Central memory CD4-positive, alpha-beta T cell (primary cell): Measurements from ENCODE around the gene KASH5.
A peak's percentile ranks its signal among the peaks of the same experiment; 100 is the strongest.

ENCODE experiments used
- DNase-seq: peaks from one replicate; pipeline ENCODE4 v3.0.0; 2022
- total RNA-seq, 3 experiments: gene quantifications; one replicate each; lab custom pipeline; 2026; lab: John Stamatoyannopoulos, UW

The KASH5 gene
- 0.04 to 0.22 (median 0.19) reads per million in 3 experiments for total RNA-seq

- DNase-seq, result peak; percentile 86
Observed at GRCh38 chr19:49387936-49388372, at the start of gene KASH5. TSS of gene KASH5 (plus strand) at chr19:49388249. CDS start at chr19:49390884, 2,635 bp downstream.

- DNase-seq, result no peak
Observed at GRCh38 chr19:49338691-49339300, 49.3 kb upstream of the KASH5 start.

- DNase-seq, result no peak
Observed at GRCh38 chr19:49339301-49340068, 48.6 kb upstream of the KASH5 start.

GRCh38 chr19:49340069-49340864 lies 47.8 kb upstream of the KASH5 start:
- no peak for DNase-seq

GRCh38 chr19:49340865-49341718 lies 47.0 kb upstream of the KASH5 start:
- DNase-seq, result no peak

GRCh38 chr19:49342291-49342721 lies 45.7 kb upstream of the KASH5 start:
- no peak for DNase-seq

- no peak for DNase-seq
Observed at GRCh38 chr19:49343123-49343522, 44.9 kb upstream of the KASH5 start.

GRCh38 chr19:49344505-49345423 lies 43.3 kb upstream of the KASH5 start:
- DNase-seq, result no peak

GRCh38 chr19:49347191-49347590 lies 40.9 kb upstream of the KASH5 start:
- DNase-seq, result no peak

GRCh38 chr19:49347835-49348234 lies 40.2 kb upstream of the KASH5 start:
- no peak for DNase-seq

GRCh38 chr19:49348305-49349189 lies 39.5 kb upstream of the KASH5 start:
- DNase-seq, result no peak

- no peak for DNase-seq
Observed at GRCh38 chr19:49349567-49349966, 38.5 kb upstream of the KASH5 start.

GRCh38 chr19:49355909-49356353 lies 32.1 kb upstream of the KASH5 start:
- no peak for DNase-seq

- no peak for DNase-seq
Observed at GRCh38 chr19:49356382-49356781, 31.7 kb upstream of the KASH5 start.

GRCh38 chr19:49357186-49357585 lies 30.9 kb upstream of the KASH5 start:
- DNase-seq, result no peak

- DNase-seq, result no peak
Observed at GRCh38 chr19:49359851-49360820, 27.9 kb upstream of the KASH5 start.

- DNase-seq, result no peak
Observed at GRCh38 chr19:49361438-49362047, 26.5 kb upstream of the KASH5 start.
